HG03280 (cell line): Measurements from ENCODE around the gene INSYN2A.

Source experiments
- ATAC-seq: cut with Tn5 transposase; IDR thresholded peaks from one replicate; pipeline ENCODE4 v1.9.1; 2021; ENCODE audit warnings: mild to moderate bottlenecking, moderate library complexity; ENCODE audit not compliant: unreplicated experiment

Gene INSYN2A

GRCh38 chr10:127154831-127155620 is 41.4 kb downstream of the INSYN2A start:
- ATAC-seq: no peak

- ATAC-seq: no peak
These were observed 43.2 kb downstream of the INSYN2A start for GRCh38 chr10:127153181-127153580.

- ATAC-seq: no peak
These were observed 44.3 kb downstream of the INSYN2A start for GRCh38 chr10:127151981-127152699.

GRCh38 chr10:127151541-127151940 is 44.9 kb downstream of the INSYN2A start:
- ATAC-seq: no peak

GRCh38 chr10:127150136-127150535 is 46.3 kb downstream of the INSYN2A start:
- no peak for ATAC-seq

DNA sequence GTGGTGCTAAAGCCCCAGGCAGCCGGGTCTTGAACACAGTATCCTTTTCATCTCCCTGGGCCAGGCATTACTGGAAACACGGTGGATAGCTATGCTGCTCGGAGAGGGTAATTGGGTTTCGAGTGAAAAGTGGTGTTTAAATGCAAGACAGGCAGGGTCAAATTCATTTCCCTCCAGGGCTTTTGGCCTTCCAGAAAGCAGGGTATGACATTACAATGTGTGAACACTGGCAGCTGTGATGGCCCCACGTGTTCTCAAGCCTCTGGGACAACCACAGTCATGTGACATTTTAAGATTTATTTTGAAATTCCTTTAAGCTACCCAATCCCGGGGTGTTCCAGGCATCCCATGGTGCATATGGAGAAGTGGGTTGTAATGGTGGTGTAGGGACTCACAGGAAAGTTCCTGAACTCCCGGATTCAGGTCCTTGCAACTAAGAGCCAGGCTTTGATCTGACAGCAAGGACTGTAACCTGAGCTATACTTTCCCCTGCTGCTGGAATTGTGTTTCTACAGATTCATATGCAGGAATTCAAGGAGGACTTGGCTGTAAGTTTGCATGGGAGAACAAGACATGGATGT is 46.8 kb downstream of the INSYN2A start:
- no peak for ATAC-seq

DNA sequence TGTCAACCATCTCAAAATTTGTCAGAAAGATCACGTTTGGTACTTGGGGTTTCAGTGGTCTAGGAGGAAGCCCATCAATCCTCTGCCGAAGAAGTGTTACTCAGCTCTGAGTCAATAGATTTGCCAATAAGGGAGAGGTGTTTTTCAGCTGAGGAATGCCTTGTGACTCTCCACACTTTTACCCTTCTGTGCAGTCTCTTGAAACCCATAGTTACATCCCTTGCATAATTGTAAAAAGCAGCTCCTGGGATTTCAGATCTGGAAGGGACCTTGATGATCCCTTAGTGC is 47.5 kb downstream of the INSYN2A start:
- no peak for ATAC-seq

GRCh38 chr10:127148066-127148932 is 48.1 kb downstream of the INSYN2A start:
- no peak for ATAC-seq

- no peak for ATAC-seq
These were observed 49.7 kb downstream of the INSYN2A start for GRCh38 chr10:127146661-127147060.
